BLaER1 (cell line): Measurements from ENCODE around the gene CD6.

Experiments
- H3K27ac ChIP-seq: shearing (Covaris generic); formaldehyde crosslinking; 2 replicates; pipeline ENCODE4 v1.8.1; 2022
- H3K27me3 ChIP-seq: shearing (Covaris generic); formaldehyde crosslinking; 2 replicates; pipeline ENCODE4 v1.8.1; 2022
- H3K36me3 ChIP-seq: shearing (Covaris generic); formaldehyde crosslinking; 2 replicates; pipeline ENCODE4 v1.8.1; 2022
- H3K4me1 ChIP-seq: shearing (Covaris generic); formaldehyde crosslinking; 2 replicates; pipeline ENCODE4 v1.8.1; 2022
- H3K4me2 ChIP-seq: shearing (Covaris generic); formaldehyde crosslinking; 2 replicates; pipeline ENCODE4 v1.8.1; 2022
- H3K4me3 ChIP-seq: shearing (Covaris generic); formaldehyde crosslinking; 2 replicates; pipeline ENCODE4 v1.8.1; 2022
- H3K9ac ChIP-seq: shearing (Covaris generic); formaldehyde crosslinking; 2 replicates; pipeline ENCODE4 v1.8.1; 2022
- H3K9me3 ChIP-seq: shearing (Covaris generic); formaldehyde crosslinking; 2 replicates; pipeline ENCODE4 v1.8.1; 2022
- H4K20me1 ChIP-seq: shearing (Covaris generic); formaldehyde crosslinking; 2 replicates; pipeline ENCODE4 v1.8.1; 2022
- Cebpa-rat ChIP-seq: shearing (Covaris generic); IDR thresholded peaks from 2 replicates; pipeline ENCODE4 v1.8.1; 2022

The CD6 gene

DNA sequence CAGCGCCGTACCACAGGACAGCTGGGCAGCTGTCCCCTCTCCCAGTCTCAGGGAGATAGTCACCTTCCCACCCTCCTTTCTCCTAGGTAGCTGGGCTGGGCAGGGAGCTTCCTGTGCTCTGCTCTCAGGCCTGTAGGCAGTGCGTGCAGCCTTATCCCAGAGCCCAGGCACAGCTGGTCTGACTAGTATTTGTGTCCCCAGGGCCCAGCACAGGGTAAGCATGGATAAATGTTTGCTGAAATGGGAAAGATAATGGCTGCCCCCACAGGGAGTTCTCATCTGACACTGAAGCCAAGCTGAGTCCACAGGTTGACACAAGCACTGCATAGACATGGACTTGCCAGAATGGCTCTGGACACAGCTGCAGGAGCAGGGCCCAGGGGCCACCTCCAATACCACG is 29.3 kb upstream of the CD6 start:
- Histone ChIP-seq H3K4me2 (no peak overlapping the region), H3K4me1 (peaks cover 15% of the 10 kb centered on the region), H3K27ac (no peak overlapping the region), H4K20me1 (no peaks in the 10 kb centered on the region), H3K9me3 (no peaks in the 10 kb centered on the region), H3K4me3 (no peak overlapping the region), H3K36me3 (peaks cover 54% of the 10 kb centered on the region), H3K9ac (no peak overlapping the region), H3K27me3 (no peaks in the 10 kb centered on the region)
- no peak for TF ChIP-seq Cebpa-rat

DNA sequence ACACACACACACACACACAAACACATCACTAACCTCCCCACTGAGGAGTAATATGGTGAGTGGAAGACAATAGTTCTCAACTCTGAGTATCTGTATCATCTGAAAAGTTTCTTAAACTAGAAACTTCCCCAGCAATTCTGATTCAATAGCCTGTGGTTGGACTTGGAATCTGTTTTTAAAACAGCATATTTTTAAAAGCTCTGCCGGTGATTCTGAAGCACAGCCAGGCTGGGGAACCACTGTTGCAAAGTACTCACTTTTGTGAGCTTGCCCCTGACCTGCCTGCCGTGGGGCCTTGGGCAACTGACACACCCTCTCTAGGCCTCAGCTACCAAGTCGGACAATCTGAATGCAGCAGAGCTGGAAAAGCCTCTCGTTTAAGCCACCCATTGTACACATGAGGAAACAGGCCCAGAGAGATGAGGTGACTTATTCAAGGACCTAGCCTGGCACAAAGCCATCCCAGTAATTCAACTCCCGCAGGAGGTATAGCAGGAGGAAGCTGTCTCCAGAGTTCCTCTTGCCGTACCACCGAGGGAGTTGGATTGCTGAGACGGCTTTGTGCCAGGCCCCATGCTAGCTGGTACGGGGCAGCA is 28.4 kb upstream of the CD6 start:
- no peak overlapping the region for H3K27ac ChIP-seq
- peaks cover 15% of the 10 kb centered on the region for H3K4me1 ChIP-seq
- no peak overlapping the region for H3K4me2 ChIP-seq
- H3K9ac ChIP-seq = no peak overlapping the region
- no peaks in the 10 kb centered on the region for H3K9me3 ChIP-seq
- H3K27me3 ChIP-seq = no peaks in the 10 kb centered on the region
- no peak for TF ChIP-seq Cebpa-rat
- peaks cover 47% of the 10 kb centered on the region for H3K36me3 ChIP-seq
- no peaks in the 10 kb centered on the region for H4K20me1 ChIP-seq
- H3K4me3 ChIP-seq = no peak overlapping the region

DNA sequence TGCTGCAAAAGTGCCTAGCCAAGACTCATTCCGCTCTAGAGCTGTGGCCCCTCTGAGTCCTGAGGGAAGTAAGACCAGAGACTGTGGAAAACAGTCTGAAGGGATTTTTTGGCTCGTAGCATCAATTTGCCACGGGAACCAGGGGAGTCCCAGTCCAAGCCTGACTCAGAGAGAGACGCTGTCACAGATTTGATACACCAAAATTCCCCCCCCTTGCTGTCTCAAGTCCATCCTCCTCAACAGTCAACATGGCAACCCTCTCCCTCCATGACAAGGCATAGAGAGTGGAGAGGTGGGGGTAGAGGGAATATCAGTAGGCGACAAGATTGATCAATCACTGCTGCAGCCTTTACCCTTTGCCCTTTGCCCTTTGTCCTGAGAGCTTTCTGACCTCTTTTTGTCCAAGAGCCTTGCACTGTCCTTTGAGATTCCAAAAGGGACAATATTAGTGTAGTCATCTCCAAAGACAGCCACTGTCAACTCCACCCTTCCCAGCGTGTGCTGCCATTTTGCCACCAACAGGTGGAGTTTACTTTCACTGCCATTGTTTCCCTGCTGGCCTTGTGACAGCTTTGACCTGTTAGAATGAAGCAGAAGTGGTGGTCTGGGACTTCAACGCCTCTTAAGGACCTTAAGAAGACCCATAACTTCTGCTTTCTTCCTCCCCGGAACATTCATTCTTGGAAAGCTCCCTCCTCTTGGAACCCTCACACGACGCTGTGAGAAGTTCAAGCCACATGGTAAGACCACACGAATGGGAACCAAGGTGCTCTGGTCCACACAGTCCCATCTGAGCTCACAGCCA is 26.8 kb upstream of the CD6 start:
- Histone ChIP-seq H3K4me1 (peaks cover 14% of the 10 kb centered on the region), H3K4me2 (no peak overlapping the region), H3K9ac (no peak overlapping the region), H3K36me3 (peaks cover 40% of the 10 kb centered on the region), H3K27me3 (no peaks in the 10 kb centered on the region), H3K27ac (no peak overlapping the region), H3K4me3 (no peak overlapping the region), H3K9me3 (no peaks in the 10 kb centered on the region), H4K20me1 (no peaks in the 10 kb centered on the region)
- TF ChIP-seq Cebpa-rat = no peak

DNA sequence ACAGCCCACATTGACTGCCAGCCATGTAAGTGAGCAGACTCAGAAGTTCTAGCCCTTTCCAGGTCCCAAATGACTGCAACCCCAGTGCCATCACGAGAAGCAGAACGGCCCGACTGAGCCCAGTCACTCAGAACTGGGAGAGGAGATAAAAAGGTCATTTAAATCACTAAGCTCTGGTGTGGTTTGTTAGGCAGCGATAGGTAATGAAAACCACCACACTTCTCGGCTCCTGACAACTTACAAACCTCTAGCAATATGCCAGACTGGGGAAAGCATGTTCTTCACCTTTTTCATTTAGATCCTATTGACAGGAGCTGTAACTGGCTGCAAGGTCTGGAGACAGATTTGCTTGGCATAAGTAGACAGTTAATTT is 26.2 kb upstream of the CD6 start:
- Histone ChIP-seq H3K36me3 (peaks cover 35% of the 10 kb centered on the region), H3K4me2 (no peak overlapping the region)

DNA sequence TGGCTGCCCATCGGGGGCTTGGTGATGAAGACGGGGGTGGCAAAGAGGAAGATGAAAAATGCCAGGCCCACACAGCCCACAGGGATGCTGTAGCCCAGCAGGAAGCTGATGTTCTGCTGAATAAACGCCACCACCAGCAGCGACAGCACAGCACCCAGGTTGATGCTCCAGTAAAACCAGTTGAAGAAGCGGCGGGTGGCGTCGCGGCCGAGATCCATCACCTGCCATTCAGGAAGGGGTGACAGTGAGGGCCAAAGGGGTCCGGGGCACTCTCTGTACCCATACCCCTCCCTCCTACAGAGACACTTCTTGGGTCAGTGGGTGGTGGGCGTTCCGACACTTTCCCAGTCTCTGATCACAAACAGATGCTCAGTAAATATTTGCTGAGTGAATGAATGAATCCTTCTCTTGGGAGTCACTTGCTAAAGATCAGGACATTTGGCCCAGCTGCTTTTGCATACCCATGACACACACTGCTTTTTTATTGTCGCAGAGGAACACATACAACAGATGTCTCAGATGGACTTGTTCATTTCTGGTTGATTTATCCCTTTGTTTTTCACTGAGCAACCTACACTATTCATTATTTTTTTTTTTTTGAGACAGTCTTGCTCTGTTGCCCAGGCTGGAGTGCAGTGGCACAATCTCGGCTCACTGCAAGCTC is 24.7 kb upstream of the CD6 start:
- no peak overlapping the region for H3K9ac ChIP-seq
- no peak overlapping the region for H3K4me3 ChIP-seq
- no peak overlapping the region for H3K27ac ChIP-seq
- H3K36me3 ChIP-seq = peaks cover 24% of the 10 kb centered on the region
- no peak overlapping the region for H3K4me2 ChIP-seq
- H4K20me1 ChIP-seq = no peaks in the 10 kb centered on the region
- H3K4me1 ChIP-seq = peaks cover 32% of the 10 kb centered on the region
- no peaks in the 10 kb centered on the region for H3K27me3 ChIP-seq
- H3K9me3 ChIP-seq = no peaks in the 10 kb centered on the region
- TF ChIP-seq Cebpa-rat = no peak

More for the DNA sequence above, 26.2 kb upstream of the CD6 start:
- H4K20me1 ChIP-seq = no peaks in the 10 kb centered on the region
- H3K9me3 ChIP-seq = no peaks in the 10 kb centered on the region
- H3K9ac ChIP-seq = no peak overlapping the region
- no peaks in the 10 kb centered on the region for H3K27me3 ChIP-seq
- no peak overlapping the region for H3K4me3 ChIP-seq
- TF ChIP-seq Cebpa-rat = no peak
- H3K4me1 ChIP-seq = peaks cover 20% of the 10 kb centered on the region
- H3K27ac ChIP-seq = no peak overlapping the region

DNA sequence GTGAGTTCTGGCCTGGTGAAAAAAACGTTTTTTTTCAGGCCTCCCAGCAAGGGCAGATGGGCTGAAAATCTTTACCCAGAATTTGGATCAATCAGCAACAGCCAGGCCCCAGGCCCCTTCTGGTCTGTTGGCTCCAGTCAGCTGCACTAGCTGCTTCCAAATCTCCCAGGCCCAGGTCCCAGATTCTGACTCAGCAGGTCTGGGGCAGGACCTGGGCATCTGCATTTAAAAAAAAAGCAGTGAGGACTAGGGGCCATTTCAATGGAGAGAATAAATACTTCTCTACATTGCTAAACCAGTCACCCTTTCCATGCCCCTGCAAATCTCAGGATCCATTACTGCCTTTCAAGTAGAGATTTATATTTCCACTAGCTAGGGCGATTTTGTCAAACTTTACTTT is 23.8 kb upstream of the CD6 start:
- Histone ChIP-seq H3K4me3 (no peak overlapping the region), H4K20me1 (no peaks in the 10 kb centered on the region), H3K9me3 (no peaks in the 10 kb centered on the region), H3K27me3 (no peaks in the 10 kb centered on the region), H3K4me1 (peaks cover 34% of the 10 kb centered on the region), H3K4me2 (no peak overlapping the region), H3K27ac (no peak overlapping the region), H3K36me3 (peaks cover 18% of the 10 kb centered on the region; the same call in 1 of the 2 replicates), H3K9ac (no peak overlapping the region)
- TF ChIP-seq Cebpa-rat = no peak

DNA sequence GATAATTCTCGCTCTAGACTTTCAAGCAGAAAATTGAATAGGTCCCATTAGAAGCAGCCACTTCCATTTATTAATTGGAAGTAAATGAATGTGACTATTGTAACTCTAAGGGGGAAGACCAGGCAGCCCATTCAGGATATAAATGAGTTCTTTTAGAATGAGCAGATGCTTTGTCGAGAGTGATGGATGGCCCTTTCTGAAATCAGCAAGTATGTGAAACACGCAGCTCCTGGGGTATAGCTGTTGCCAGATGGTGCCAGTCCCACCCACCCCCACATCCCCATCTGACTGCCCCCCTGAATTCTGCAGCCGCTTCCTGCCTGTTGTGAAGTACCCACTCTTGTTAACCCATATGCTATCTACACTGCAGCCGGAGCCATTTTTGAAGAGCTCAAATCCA is 23.2 kb upstream of the CD6 start:
- H3K36me3 ChIP-seq = peaks cover 16% of the 10 kb centered on the region; the same call in 1 of the 2 replicates
- H4K20me1 ChIP-seq = no peaks in the 10 kb centered on the region
- TF ChIP-seq Cebpa-rat = no peak
- no peak overlapping the region for H3K27ac ChIP-seq
- no peak overlapping the region for H3K9ac ChIP-seq
- H3K4me1 ChIP-seq = peaks cover 39% of the 10 kb centered on the region
- H3K4me3 ChIP-seq = no peak overlapping the region
- H3K9me3 ChIP-seq = no peaks in the 10 kb centered on the region
- H3K4me2 ChIP-seq = no peak overlapping the region
- no peaks in the 10 kb centered on the region for H3K27me3 ChIP-seq

DNA sequence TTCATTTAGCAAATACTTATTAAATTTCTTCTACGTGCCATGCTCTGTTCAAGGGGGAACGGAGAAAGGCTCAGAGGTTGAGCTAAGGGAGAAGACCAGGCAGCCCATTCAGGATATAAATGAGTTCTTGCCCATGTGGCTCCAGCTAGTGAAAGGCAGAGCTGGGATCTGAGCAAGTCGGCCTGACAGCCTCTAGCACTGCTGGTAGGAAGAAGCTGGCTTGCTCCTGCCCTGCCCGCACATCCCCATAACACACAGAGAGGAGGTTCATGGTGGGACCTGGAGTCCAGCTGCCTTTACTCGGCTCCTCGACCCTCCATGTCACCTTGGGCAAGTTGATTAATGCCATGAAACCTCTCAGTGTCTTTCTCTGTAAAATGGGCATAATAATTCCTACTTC is 21.5 kb upstream of the CD6 start:
- Histone ChIP-seq H3K4me3 (no peak overlapping the region), H3K27me3 (no peaks in the 10 kb centered on the region), H4K20me1 (no peaks in the 10 kb centered on the region), H3K36me3 (peaks cover 12% of the 10 kb centered on the region; the same call in 1 of the 2 replicates), H3K4me1 (peaks cover 47% of the 10 kb centered on the region), H3K4me2 (peak overlapping the region; percentile 98), H3K27ac (no peak overlapping the region), H3K9ac (no peak overlapping the region), H3K9me3 (no peaks in the 10 kb centered on the region)
- no peak for TF ChIP-seq Cebpa-rat

DNA sequence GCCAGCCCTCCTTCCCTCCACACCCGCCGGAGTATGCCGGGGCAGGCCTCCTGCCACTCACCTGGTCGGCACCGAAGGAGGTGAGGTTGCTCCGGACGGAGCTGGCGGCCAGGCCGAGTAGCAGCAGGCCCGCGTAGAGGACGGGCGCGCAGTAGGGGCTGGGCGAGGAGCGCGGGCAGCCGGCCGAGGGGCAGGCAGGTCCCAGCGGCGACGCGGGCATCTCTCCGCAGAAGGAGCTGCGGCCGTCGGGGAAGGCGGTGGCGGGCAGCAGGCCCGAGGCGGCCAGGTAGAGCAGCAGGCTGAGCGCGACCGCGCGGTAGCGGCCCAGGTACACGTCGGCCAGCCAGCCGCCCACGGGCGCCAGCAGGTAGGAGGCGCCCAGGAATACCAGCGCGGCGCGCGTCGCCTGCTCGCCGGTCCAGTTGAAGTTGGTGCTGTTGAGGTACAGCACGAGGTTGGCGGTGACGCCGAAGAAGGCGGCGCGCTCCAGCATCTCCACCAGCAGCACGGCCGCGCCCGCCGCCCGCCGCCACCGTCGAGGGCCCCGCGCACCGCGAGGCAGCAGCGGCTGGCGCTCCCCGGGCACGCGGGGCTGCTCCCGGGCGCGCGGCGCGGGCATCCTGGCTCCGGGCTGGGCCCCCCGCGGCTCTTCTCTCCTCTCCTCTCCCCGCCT is 20.4 kb upstream of the CD6 start:
- Histone ChIP-seq H3K36me3 (peaks cover 7% of the 10 kb centered on the region; the same call in 1 of the 2 replicates), H3K4me1 (peaks cover 47% of the 10 kb centered on the region), H3K4me3 (peak overlapping the region; percentile 62), H3K9me3 (no peaks in the 10 kb centered on the region), H3K27ac (peak overlapping the region; percentile 85), H4K20me1 (no peaks in the 10 kb centered on the region), H3K4me2 (peak overlapping the region; percentile 98), H3K27me3 (no peaks in the 10 kb centered on the region), H3K9ac (peak overlapping the region; percentile 73)
- no peak for TF ChIP-seq Cebpa-rat

DNA sequence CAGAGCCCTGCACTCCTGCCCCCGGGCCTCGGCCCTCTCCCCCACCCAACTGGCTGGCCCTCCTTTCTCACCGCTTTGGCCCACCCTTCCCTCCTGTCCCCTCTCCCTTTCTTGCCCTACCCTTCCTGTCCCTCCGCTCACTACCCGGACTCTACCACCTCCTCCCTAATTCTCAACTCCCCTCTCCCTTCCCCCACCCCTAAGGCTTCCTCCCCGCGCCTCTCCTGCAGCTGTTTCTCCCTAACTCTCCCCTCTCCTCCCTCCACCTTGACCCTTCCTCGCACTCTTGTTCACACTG is 19.9 kb upstream of the CD6 start:
- Histone ChIP-seq H3K9ac (peak overlapping the region; percentile 73), H3K27me3 (no peaks in the 10 kb centered on the region), H3K9me3 (no peaks in the 10 kb centered on the region), H3K4me3 (peak overlapping the region; percentile 62), H3K4me2 (peak overlapping the region; percentile 98), H3K27ac (peak overlapping the region; percentile 85), H4K20me1 (no peaks in the 10 kb centered on the region), H3K4me1 (peaks cover 47% of the 10 kb centered on the region), H3K36me3 (peaks cover 2% of the 10 kb centered on the region; the same call in 1 of the 2 replicates)
- TF ChIP-seq Cebpa-rat = no peak
